OCI-LY7 (cell line): ENCODE results near the gene PLXNA1. TPM values are rescaled to one million over a fixed set of nuclear protein-coding genes. Genes with fewer than 3 reads are reported as not detected.

Source experiments
- BruUV-seq: library from RNA; stranded (reverse); fragments of 400-500 nt; replicated peaks from 2 replicates; lab custom pipeline; 2021; lab: Mats Ljungman, UMichigan
- CTCF ChIA-PET: fragments of 300-600 bp; sonication (Branson Sonifier 250); formaldehyde crosslinking; loops from one replicate; lab custom pipeline; 2022; ENCODE audit warnings: antibody characterized with exemption; ENCODE audit not compliant: unreplicated experiment; lab: Charles Lee
- POLR2A ChIA-PET: fragments of 300-600 bp; sonication (Branson Sonifier 250); formaldehyde crosslinking; loops from one replicate; lab custom pipeline; 2022; ENCODE audit warnings: antibody characterized with exemption; lab: Charles Lee
- DNase-seq: peaks from one replicate; pipeline ENCODE4 v3.0.0-alpha.2; 2015; ENCODE audit warnings: low spot score
- H2AFZ ChIP-seq: fragments of 200-600 bp; sonication (generic), shearing (Covaris generic); 2 replicates; pipeline ENCODE4 v1.6.1; 2014; ENCODE audit warnings: mild to moderate bottlenecking, antibody characterized with exemption, low read length, moderate library complexity
- H3K27ac ChIP-seq: fragments of 200-600 bp; sonication (generic); 2 replicates; pipeline ENCODE4 v1.5.1; 2014; ENCODE audit warnings: mixed run types, low read depth, mild to moderate bottlenecking, moderate library complexity, low read length, inconsistent platforms; ENCODE audit not compliant: poor library complexity, severe bottlenecking
- H3K36me3 ChIP-seq: fragments of 200-600 bp; sonication (generic); 2 replicates; pipeline ENCODE4 v1.6.1; 2014; ENCODE audit warnings: mild to moderate bottlenecking, antibody characterized with exemption, low read length, moderate library complexity, mixed read lengths; ENCODE audit not compliant: insufficient read depth
- H3K4me1 ChIP-seq: fragments of 200-600 bp; sonication (generic); 2 replicates; pipeline ENCODE4 v1.5.1; 2014; ENCODE audit warnings: mild to moderate bottlenecking, low read length; ENCODE audit not compliant: insufficient read depth, poor library complexity, severe bottlenecking
- H3K4me2 ChIP-seq: fragments of 200-600 bp; sonication (generic); 2 replicates; pipeline ENCODE4 v1.6.1; 2014; ENCODE audit warnings: mild to moderate bottlenecking, low read length
- H3K4me3 ChIP-seq: fragments of 200-600 bp; sonication (generic); 2 replicates; pipeline ENCODE4 v1.5.1; 2014; ENCODE audit warnings: mild to moderate bottlenecking, low read depth, low read length; ENCODE audit not compliant: poor library complexity, severe bottlenecking
- H3K79me2 ChIP-seq: fragments of 200-600 bp; sonication (generic); 2 replicates; pipeline ENCODE4 v1.6.1; 2016; ENCODE audit warnings: low read depth, mild to moderate bottlenecking, low read length, moderate library complexity, mixed read lengths; ENCODE audit not compliant: insufficient read depth
- H3K9me2 ChIP-seq: fragments of 200-600 bp; sonication (generic); 2 replicates; pipeline ENCODE4 v1.6.1; 2016; ENCODE audit warnings: mild to moderate bottlenecking, low read length, mixed read lengths; ENCODE audit not compliant: insufficient read depth
- H3K9me3 ChIP-seq: fragments of 200-600 bp; sonication (generic); 2 replicates; pipeline ENCODE4 v1.6.1; 2014; ENCODE audit warnings: mild to moderate bottlenecking, mixed run types, low read length, mixed read lengths
- H4K20me1 ChIP-seq: fragments of 200-600 bp; sonication (generic); 2 replicates; pipeline ENCODE4 v1.6.1; 2014; ENCODE audit warnings: mild to moderate bottlenecking, antibody characterized with exemption, low read length, moderate library complexity, mixed read lengths; ENCODE audit not compliant: insufficient read depth
- CTCF ChIP-seq: fragments of 200-600 bp; sonication (generic); conservative IDR thresholded peaks from 2 replicates; pipeline ENCODE4 v1.5.1; 2014; ENCODE audit warnings: mild to moderate bottlenecking, antibody characterized with exemption, low read length, moderate library complexity, mixed read lengths
- EZH2phosphoT487 ChIP-seq: fragments of 200-600 bp; sonication (generic); IDR thresholded peaks from 2 replicates; pipeline ENCODE4 v1.6.1; 2018; ENCODE audit warnings: low read depth, borderline replicate concordance, mild to moderate bottlenecking, mixed run types, antibody characterized with exemption, low read length, moderate library complexity, mixed read lengths
- intact Hi-C: fragments of 100-400 bp; cut with micrococcal nuclease; formaldehyde crosslinking; loops from one replicate; pipeline ENCODE4 v1.10.0; 2022; ENCODE audit not compliant: unreplicated experiment
- total RNA-seq, 2 experiments: library from RNA; depleted of rRNA in 1 of 2; stranded (reverse); fragments of >200 nt in 1 of 2; shearing (Covaris generic) in 1 of 2; gene quantifications; 2 replicates each; pipeline ENCODE4 v1.2.3, GENCODE V29; 2014 to 2022

The PLXNA1 gene
- total RNA-seq, 2 experiments from 2014 or later: 3.6 to 4.4 TPM

DNA sequence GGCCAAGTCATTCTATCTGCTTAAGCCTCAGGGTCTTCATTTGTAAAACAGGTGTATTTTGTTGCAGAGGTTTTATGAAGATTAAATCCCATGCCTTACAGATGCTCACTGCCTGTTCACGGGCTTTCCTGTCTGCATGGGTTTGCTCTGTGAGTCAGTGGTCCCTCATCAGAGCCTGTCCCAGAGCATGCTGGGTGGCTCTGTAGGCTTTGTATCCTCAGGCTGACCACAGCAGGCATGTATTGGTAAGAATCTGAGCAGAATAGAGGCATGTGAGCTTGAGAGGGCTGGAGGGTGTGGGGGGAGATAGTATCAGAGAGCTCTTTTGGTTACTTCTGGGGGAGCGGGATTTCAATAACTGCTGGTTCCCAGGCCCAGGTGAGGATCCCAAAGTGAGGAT, 45.4 kb upstream of the PLXNA1 start:
- ChIA-PET CTCF (no interaction called here), POLR2A (no interaction called here)
- Histone ChIP-seq H2AFZ (no peak overlapping the region), H3K79me2 (no peaks in the 10 kb centered on the region), H3K4me1 (no peaks in the 10 kb centered on the region), H3K4me2 (no peak overlapping the region), H3K9me3 (no peaks in the 10 kb centered on the region), H3K36me3 (no peaks in the 10 kb centered on the region), H3K4me3 (no peak overlapping the region), H3K27ac (no peak overlapping the region), H3K9me2 (no peaks in the 10 kb centered on the region), H4K20me1 (no peaks in the 10 kb centered on the region)
- no peak for TF ChIP-seq CTCF
- TF ChIP-seq EZH2phosphoT487: no peak
- no TSS peak for BruUV-seq
- intact Hi-C loops: no loop called here
- DNase-seq: no peak

GRCh38 chr3:126937973-126938372, 44.9 kb upstream of the PLXNA1 start:
- Histone ChIP-seq H2AFZ (no peak overlapping the region), H4K20me1 (no peaks in the 10 kb centered on the region), H3K4me1 (no peaks in the 10 kb centered on the region), H3K36me3 (no peaks in the 10 kb centered on the region), H3K4me3 (no peak overlapping the region), H3K79me2 (no peaks in the 10 kb centered on the region), H3K27ac (no peak overlapping the region), H3K9me3 (no peaks in the 10 kb centered on the region), H3K9me2 (no peaks in the 10 kb centered on the region), H3K4me2 (no peak overlapping the region)
- intact Hi-C loops: no loop called here
- CTCF ChIA-PET: no interaction called here
- no peak for TF ChIP-seq EZH2phosphoT487
- no peak for TF ChIP-seq CTCF
- POLR2A ChIA-PET: no interaction called here
- no TSS peak for BruUV-seq
- no peak for DNase-seq

DNA sequence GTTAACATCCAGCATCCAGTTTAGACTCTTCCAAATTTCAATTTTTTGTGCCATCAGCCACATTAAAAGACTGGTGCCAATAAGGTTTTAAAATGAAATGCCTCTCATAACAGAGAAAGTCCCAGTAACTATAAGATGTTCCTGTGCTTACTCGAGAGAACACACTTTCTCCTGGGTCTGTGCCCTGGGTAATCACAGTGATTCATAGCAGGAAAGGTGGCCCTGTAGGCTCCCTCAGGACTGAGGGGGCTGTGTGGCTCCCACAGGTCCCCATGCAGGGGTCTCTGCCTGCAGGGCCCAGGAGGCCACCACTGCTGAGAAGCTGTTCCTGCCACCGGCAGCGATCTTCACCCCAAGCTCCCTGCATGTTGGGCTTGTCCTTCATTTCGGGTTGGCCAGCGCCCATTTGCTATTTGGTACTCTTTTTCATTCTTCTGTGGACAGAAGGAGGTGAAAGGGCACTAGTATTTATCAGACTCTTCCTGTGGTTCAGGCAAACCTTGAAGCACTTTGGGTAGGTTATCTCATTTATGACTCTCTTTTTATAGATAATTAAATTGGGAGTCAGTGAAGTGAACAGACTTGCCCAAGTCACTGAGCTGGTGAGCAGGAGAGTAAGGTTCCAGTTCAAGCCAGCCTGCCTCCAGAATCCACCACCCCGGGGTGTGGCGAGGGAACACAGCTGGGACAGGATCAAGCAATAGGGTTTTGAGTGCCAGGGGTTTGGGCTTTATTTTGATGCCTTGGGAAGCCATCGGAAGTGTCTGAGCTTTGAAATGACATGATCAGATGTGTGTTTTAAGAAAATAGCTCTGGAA, 44.2 kb upstream of the PLXNA1 start:
- Histone ChIP-seq H4K20me1 (no peaks in the 10 kb centered on the region), H3K36me3 (no peaks in the 10 kb centered on the region), H3K4me1 (no peaks in the 10 kb centered on the region), H2AFZ (no peak overlapping the region), H3K4me3 (no peak overlapping the region), H3K79me2 (no peaks in the 10 kb centered on the region), H3K9me2 (no peaks in the 10 kb centered on the region), H3K4me2 (no peak overlapping the region), H3K9me3 (no peaks in the 10 kb centered on the region), H3K27ac (no peak overlapping the region)
- DNase-seq: no peak
- BruUV-seq: no TSS peak
- intact Hi-C loops: no loop called here
- CTCF ChIA-PET: interaction anchor here (0.5 kb wide), 1 partner anchor 176 kb away, joined by 3 read pairs; no protein-coding TSS in a partner anchor
- POLR2A ChIA-PET: no interaction called here
- no peak for TF ChIP-seq EZH2phosphoT487
- no peak for TF ChIP-seq CTCF
